Measurements from ENCODE around the gene GDF10. TPM values are rescaled to one million over a fixed set of nuclear protein-coding genes. Genes with fewer than 3 reads are reported as not detected.

GDF10 gene
- total and polyA plus RNA-seq, 10 of the 15 experiments (the other 5 are each of a cell fraction or from before 2014, with no cell fraction given): not detected

DNA sequence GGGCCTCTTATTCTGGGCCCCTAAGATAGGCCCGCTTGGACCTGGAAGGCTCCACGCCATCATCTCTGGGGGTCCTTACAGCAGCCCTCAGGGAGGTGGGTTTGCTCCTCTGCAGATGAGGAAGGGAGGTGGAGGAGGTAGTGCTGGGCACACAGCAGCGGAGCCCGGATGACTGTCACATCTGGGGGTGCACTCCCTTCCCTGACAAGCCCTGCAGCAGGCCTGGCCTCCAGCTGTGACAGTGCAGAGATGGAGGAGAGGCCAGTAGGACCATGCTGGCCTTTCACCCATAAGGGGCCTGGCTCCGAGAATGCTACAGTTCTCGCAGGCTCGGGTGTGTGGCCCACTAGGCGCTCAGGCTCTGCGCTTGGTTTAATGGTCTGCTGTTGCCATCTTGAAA is 31.5 kb downstream of the GDF10 start (continued):
- TF ChIP-seq, protein P1, sequence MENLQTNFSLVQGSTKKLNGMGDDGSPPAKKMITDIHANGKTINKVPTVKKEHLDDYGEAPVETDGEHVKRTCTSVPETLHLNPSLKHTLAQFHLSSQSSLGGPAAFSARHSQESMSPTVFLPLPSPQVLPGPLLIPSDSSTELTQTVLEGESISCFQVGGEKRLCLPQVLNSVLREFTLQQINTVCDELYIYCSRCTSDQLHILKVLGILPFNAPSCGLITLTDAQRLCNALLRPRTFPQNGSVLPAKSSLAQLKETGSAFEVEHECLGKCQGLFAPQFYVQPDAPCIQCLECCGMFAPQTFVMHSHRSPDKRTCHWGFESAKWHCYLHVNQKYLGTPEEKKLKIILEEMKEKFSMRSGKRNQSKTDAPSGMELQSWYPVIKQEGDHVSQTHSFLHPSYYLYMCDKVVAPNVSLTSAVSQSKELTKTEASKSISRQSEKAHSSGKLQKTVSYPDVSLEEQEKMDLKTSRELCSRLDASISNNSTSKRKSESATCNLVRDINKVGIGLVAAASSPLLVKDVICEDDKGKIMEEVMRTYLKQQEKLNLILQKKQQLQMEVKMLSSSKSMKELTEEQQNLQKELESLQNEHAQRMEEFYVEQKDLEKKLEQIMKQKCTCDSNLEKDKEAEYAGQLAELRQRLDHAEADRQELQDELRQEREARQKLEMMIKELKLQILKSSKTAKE (IDR thresholded peaks at IDR 0.05; ENCODE audit: low read depth, poor library complexity, severe bottlenecking): no peak

DNA sequence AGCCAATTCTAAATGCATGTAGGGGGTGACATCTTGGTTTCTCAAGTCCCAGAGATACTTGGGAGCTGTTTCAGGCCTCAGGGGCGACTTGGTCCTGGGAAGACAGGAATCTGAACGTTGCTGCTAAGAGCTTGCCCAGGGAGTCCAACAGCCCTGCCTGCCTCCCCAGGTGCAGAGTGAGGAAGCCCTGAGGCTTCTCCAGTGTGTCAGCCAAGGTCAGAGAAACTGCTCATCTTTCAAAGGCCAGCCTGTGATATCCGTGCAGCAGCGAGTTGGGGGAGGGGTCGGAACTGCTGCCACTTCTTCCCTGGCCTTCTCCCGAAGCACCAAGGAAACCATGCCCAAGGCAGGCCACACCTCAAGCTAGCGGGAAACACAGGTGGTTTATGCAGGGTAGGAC is 32.0 kb downstream of the GDF10 start:
- intact Hi-C loops (cut with micrococcal nuclease; ENCODE audit: unreplicated experiment): no loop called here
- H3K4me1 ChIP-seq (ENCODE audit: control insufficient read depth, insufficient read depth, low read length): no peaks in the 10 kb centered on the region
- FAIRE-seq: no peak
- TF ChIP-seq RCOR1 (conservative IDR thresholded peaks at IDR 0.05; ENCODE audit: low read depth, low read length) (no peak), YBX1 (IDR thresholded peaks at IDR 0.05) (no peak), POLR2AphosphoS5 (IDR thresholded peaks at IDR 0.05; ENCODE audit: low read length) (no peak), BRCA1 (IDR thresholded peaks at IDR 0.05; ENCODE audit: low read depth, low read length) (no peak), SUPT20H (IDR thresholded peaks at IDR 0.05; ENCODE audit: borderline replicate concordance, control insufficient read depth, low read depth, low read length) (no peak), BACH1 (IDR thresholded peaks at IDR 0.05; ENCODE audit: borderline replicate concordance) (no peak), PAX5 (IDR thresholded peaks at IDR 0.05; ENCODE audit: borderline replicate concordance, low read depth, low read length) (no peak), CHD1 (IDR thresholded peaks at IDR 0.05; ENCODE audit: low read depth, low read length) (no peak), IKZF1 (conservative IDR thresholded peaks at IDR 0.05) (no peak), CBX5 (IDR thresholded peaks at IDR 0.05; ENCODE audit: low read depth) (no peak), RELA (IDR thresholded peaks at IDR 0.05; ENCODE audit: borderline replicate concordance, partially characterized antibody) (no peak), SMAD1 (IDR thresholded peaks at IDR 0.05; ENCODE audit: low read depth, partially characterized antibody) (no peak), SP1 (IDR thresholded peaks at IDR 0.05; ENCODE audit: low read depth, low read length) (no peak)
- TF ChIP-seq, protein P2, sequence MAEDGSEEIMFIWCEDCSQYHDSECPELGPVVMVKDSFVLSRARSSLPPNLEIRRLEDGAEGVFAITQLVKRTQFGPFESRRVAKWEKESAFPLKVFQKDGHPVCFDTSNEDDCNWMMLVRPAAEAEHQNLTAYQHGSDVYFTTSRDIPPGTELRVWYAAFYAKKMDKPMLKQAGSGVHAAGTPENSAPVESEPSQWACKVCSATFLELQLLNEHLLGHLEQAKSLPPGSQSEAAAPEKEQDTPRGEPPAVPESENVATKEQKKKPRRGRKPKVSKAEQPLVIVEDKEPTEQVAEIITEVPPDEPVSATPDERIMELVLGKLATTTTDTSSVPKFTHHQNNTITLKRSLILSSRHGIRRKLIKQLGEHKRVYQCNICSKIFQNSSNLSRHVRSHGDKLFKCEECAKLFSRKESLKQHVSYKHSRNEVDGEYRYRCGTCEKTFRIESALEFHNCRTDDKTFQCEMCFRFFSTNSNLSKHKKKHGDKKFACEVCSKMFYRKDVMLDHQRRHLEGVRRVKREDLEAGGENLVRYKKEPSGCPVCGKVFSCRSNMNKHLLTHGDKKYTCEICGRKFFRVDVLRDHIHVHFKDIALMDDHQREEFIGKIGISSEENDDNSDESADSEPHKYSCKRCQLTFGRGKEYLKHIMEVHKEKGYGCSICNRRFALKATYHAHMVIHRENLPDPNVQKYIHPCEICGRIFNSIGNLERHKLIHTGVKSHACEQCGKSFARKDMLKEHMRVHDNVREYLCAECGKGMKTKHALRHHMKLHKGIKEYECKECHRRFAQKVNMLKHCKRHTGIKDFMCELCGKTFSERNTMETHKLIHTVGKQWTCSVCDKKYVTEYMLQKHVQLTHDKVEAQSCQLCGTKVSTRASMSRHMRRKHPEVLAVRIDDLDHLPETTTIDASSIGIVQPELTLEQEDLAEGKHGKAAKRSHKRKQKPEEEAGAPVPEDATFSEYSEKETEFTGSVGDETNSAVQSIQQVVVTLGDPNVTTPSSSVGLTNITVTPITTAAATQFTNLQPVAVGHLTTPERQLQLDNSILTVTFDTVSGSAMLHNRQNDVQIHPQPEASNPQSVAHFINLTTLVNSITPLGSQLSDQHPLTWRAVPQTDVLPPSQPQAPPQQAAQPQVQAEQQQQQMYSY (CRISPR knock-in tag; IDR thresholded peaks at IDR 0.05): no peak
- TF ChIP-seq, protein P3, sequence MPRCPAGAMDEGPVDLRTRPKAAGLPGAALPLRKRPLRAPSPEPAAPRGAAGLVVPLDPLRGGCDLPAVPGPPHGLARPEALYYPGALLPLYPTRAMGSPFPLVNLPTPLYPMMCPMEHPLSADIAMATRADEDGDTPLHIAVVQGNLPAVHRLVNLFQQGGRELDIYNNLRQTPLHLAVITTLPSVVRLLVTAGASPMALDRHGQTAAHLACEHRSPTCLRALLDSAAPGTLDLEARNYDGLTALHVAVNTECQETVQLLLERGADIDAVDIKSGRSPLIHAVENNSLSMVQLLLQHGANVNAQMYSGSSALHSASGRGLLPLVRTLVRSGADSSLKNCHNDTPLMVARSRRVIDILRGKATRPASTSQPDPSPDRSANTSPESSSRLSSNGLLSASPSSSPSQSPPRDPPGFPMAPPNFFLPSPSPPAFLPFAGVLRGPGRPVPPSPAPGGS (IDR thresholded peaks at IDR 0.05; ENCODE audit: borderline replicate concordance, insufficient read depth, low read depth, low read length, poor library complexity, severe bottlenecking): no peak

More for the DNA sequence above, 32.0 kb downstream of the GDF10 start:
- Histone ChIP-seq H3K36me3 (ENCODE audit: control insufficient read depth in 2 of 2, insufficient read depth in 2 of 2, low read length in 1 of 2) (no peaks in the 10 kb centered on the region), H2AFZ (ENCODE audit: control insufficient read depth, low read depth, low read length) (no peak overlapping the region), H3K27me3 (replicated peaks in 1 of 2; ENCODE audit: control insufficient read depth in 2 of 2, insufficient read depth in 2 of 2, low read length in 1 of 2) (no peaks in the 10 kb centered on the region; a peak in 2 of 4 replicates), H3K27ac (ENCODE audit: control insufficient read depth, insufficient read depth) (no peak overlapping the region), H3K4me2 (ENCODE audit: control insufficient read depth, insufficient read depth) (no peak overlapping the region), H3K4me3 (no peak overlapping the region), H4K20me1 (ENCODE audit: control insufficient read depth, insufficient read depth) (no peaks in the 10 kb centered on the region; the same call in 1 of the 2 replicates), H3K79me2 (ENCODE audit: control insufficient read depth, insufficient read depth, low read length) (no peaks in the 10 kb centered on the region), H3K9ac (ENCODE audit: control insufficient read depth, insufficient read depth, low read length) (no peak overlapping the region), H3K9me3 (replicated peaks; ENCODE audit: control insufficient read depth, insufficient read depth, low read length) (no peaks in the 10 kb centered on the region)
- DNase-seq (ENCODE audit: low read depth, low spot score) (no peak), ATAC-seq (no peak)
- ChIA-PET CTCF (interaction anchor here (1.4 to 2.9 kb wide), 3 partner anchors 9 to 306 kb away, joined by 4 to 7 read pairs (median 5); no protein-coding TSS in a partner anchor), SMC1A (ENCODE audit: uncharacterized antibody, unreplicated experiment) (no interaction called here), POLR2A (no interaction called here), RAD21 (ENCODE audit: unreplicated experiment) (no interaction called here)
- in situ Hi-C loops (cut with MboI): no loop called here
- no TSS peak for BruUV-seq (replicated peaks)
- 11% methylated on average over 7 of the region's 7 CpGs for WGBS (ENCODE audit: insufficient coverage, insufficient replicate concordance, low lambda C conversion rate, missing lambda C conversion rate)
